SK-N-MC (cell line): ENCODE measurements around the gene UGT2B7.
"Not testable (repeated sequence)": the region's sequence is repeated elsewhere in the genome, so short reads cannot be mapped to it uniquely, and the experiment has no call there.

Experiments
- FOXP2 ChIP-seq: optimal IDR thresholded peaks from 2 replicates; pipeline ENCODE3; 2011; ENCODE audit warnings: mild to moderate bottlenecking, moderate library complexity; ENCODE audit not compliant: insufficient read depth; ENCODE audit errors: extremely low read length, control extremely low read depth
- POLR2AphosphoS5 ChIP-seq: IDR thresholded peaks from 2 replicates; pipeline ENCODE4 v1.6.1; 2012; ENCODE audit warnings: mild to moderate bottlenecking, low read depth, low read length, borderline replicate concordance

GRCh38 chr4:69054033-69054432 lies 42.2 kb upstream of the UGT2B7 start:
- TF ChIP-seq POLR2AphosphoS5, FOXP2: not testable (repeated sequence)
